ENCODE results near the gene MAP3K7.

DNA sequence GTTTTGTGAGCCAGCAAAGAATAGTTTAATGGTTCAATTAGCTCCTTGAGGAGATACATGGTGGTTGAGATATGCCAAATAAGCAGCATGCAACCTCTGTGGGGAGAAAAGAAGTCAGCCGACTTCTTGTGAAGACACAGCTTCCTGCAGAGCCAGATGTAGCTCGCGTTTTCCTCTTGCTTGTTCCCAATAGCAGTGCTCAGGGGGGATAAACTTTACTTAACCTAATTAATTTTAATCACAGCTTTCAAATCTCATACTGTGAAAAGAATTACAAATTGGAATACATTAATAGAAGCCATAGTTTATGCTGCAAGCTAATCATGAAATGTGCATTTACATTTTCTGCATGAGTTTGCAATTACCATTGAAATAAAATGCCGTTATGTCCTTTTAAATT lies 106.2 kb downstream of the MAP3K7 start:
- no peak for TF ChIP-seq EZH2 (IDR thresholded peaks at IDR 0.05; ENCODE audit: low read length)
- TF ChIP-seq, protein P1, sequence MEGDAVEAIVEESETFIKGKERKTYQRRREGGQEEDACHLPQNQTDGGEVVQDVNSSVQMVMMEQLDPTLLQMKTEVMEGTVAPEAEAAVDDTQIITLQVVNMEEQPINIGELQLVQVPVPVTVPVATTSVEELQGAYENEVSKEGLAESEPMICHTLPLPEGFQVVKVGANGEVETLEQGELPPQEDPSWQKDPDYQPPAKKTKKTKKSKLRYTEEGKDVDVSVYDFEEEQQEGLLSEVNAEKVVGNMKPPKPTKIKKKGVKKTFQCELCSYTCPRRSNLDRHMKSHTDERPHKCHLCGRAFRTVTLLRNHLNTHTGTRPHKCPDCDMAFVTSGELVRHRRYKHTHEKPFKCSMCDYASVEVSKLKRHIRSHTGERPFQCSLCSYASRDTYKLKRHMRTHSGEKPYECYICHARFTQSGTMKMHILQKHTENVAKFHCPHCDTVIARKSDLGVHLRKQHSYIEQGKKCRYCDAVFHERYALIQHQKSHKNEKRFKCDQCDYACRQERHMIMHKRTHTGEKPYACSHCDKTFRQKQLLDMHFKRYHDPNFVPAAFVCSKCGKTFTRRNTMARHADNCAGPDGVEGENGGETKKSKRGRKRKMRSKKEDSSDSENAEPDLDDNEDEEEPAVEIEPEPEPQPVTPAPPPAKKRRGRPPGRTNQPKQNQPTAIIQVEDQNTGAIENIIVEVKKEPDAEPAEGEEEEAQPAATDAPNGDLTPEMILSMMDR (optimal IDR thresholded peaks at IDR 0.05 in 1 of 3, IDR thresholded peaks at IDR 0.05 in 1 of 3, conservative IDR thresholded peaks at IDR 0.05 in 1 of 3; ENCODE audit: extremely low read depth in 1 of 3, insufficient read depth in 2 of 3, low read length in 3 of 3) = no peak

All from keratinocyte (primary cell).